Neural cell (in vitro differentiated cells): Measurements from ENCODE around the gene GIMD1. TPM values are rescaled to one million over a fixed set of nuclear protein-coding genes. Genes with fewer than 3 reads are reported as not detected.

Experiments used
- H2AFZ ChIP-seq: fragments of 200-600, 300-800 bp; sonication (generic), shearing (Covaris generic); 2 replicates; pipeline ENCODE4 v1.6.0; 2014; ENCODE audit warnings: low read depth, mild to moderate bottlenecking, antibody characterized with exemption, low read length, moderate library complexity
- H3F3A ChIP-seq: fragments of 200-600 bp; shearing (Covaris generic); 2 replicates; pipeline ENCODE4 v1.6.1; 2016; ENCODE audit warnings: mild to moderate bottlenecking, moderate library complexity, mixed read lengths, antibody characterized with exemption, low read length; ENCODE audit not compliant: insufficient read depth, poor library complexity, severe bottlenecking
- H3K27ac ChIP-seq: fragments of 200-600, 300-800 bp; sonication (generic), shearing (Covaris generic); 2 replicates; pipeline ENCODE4 v1.5.1; 2014; ENCODE audit warnings: mild to moderate bottlenecking, low read length, moderate library complexity
- H3K27me3 ChIP-seq: fragments of 300-800, 200-600 bp; sonication (generic), shearing (Covaris generic); 2 replicates; pipeline ENCODE4 v1.6.0; 2014; ENCODE audit warnings: mild to moderate bottlenecking, low read depth, low read length, moderate library complexity; ENCODE audit not compliant: insufficient read depth
- H3K36me3 ChIP-seq: fragments of 300-800, 200-600 bp; sonication (generic), shearing (Covaris generic); 2 replicates; pipeline ENCODE4 v1.5.1; 2014; ENCODE audit warnings: mild to moderate bottlenecking, antibody characterized with exemption, low read length, moderate library complexity; ENCODE audit not compliant: insufficient read depth
- H3K4me2 ChIP-seq: fragments of 300-800, 200-600 bp; sonication (generic), shearing (Covaris generic); 2 replicates; pipeline ENCODE4 v1.6.0; 2014; ENCODE audit warnings: mild to moderate bottlenecking, low read length
- H3K4me3 ChIP-seq: fragments of 300-800, 200-600 bp; sonication (generic), shearing (Covaris generic); 2 replicates; pipeline ENCODE4 v1.5.1; 2014; ENCODE audit warnings: mild to moderate bottlenecking, low read length, moderate library complexity
- H3K79me2 ChIP-seq: fragments of 200-600 bp; shearing (Covaris generic); replicated peaks from 2 replicates; pipeline ENCODE4 v1.6.0; 2014; ENCODE audit warnings: mild to moderate bottlenecking, low read length, moderate library complexity; ENCODE audit not compliant: insufficient read depth
- H3K9ac ChIP-seq: fragments of 300-800, 200-600 bp; sonication (generic), shearing (Covaris generic); 2 replicates; pipeline ENCODE4 v1.6.1; 2016; ENCODE audit warnings: mild to moderate bottlenecking, low read length, mixed read lengths
- H3K9me2 ChIP-seq: fragments of 200-600 bp; shearing (Covaris generic); 2 replicates; pipeline ENCODE4 v1.6.1; 2016; ENCODE audit warnings: mild to moderate bottlenecking, low read length, mixed read lengths; ENCODE audit not compliant: insufficient read depth
- H3K9me3 ChIP-seq: fragments of 200-600, 300-800 bp; sonication (generic), shearing (Covaris generic); 2 replicates; pipeline ENCODE4 v1.6.1; 2016; ENCODE audit warnings: mild to moderate bottlenecking, mixed run types, low read length, moderate library complexity, mixed read lengths
- H4K20me1 ChIP-seq: fragments of 200-600 bp; shearing (Covaris generic); 2 replicates; pipeline ENCODE4 v1.6.1; 2016; ENCODE audit warnings: mild to moderate bottlenecking, mixed run types; ENCODE audit not compliant: insufficient read depth
- CTCF ChIP-seq: fragments of 450-650 bp; IDR thresholded peaks from 2 replicates; pipeline ENCODE4 v1.5.1; 2014; ENCODE audit warnings: antibody characterized with exemption, mild to moderate bottlenecking, moderate library complexity; ENCODE audit not compliant: poor library complexity, severe bottlenecking
- EP300 ChIP-seq: fragments of 450-650 bp; conservative IDR thresholded peaks from 2 replicates; pipeline ENCODE4 v1.6.1; 2014; ENCODE audit warnings: antibody characterized with exemption, mild to moderate bottlenecking, moderate library complexity; ENCODE audit not compliant: poor library complexity, severe bottlenecking
- EZH2 ChIP-seq: fragments of 200-600, 300-800 bp; shearing (Covaris generic), sonication (generic); IDR thresholded peaks from 2 replicates; pipeline ENCODE4 v1.6.1; 2014; ENCODE audit warnings: antibody characterized with exemption, low read length, borderline replicate concordance, mild to moderate bottlenecking; ENCODE audit not compliant: insufficient read depth, poor library complexity, severe bottlenecking
- MXI1 ChIP-seq: fragments of 450-650 bp; conservative IDR thresholded peaks from 2 replicates; pipeline ENCODE4 v1.6.1; 2014; ENCODE audit warnings: antibody characterized with exemption, mild to moderate bottlenecking; ENCODE audit not compliant: poor library complexity, severe bottlenecking
- POLR2AphosphoS5 ChIP-seq: IDR thresholded peaks from 2 replicates; pipeline ENCODE4 v1.6.1; 2012
- RAD21 ChIP-seq: fragments of 450-650 bp; conservative IDR thresholded peaks from 2 replicates; pipeline ENCODE4 v1.6.1; 2014; ENCODE audit warnings: antibody characterized with exemption, mild to moderate bottlenecking, moderate library complexity
- SMC3 ChIP-seq: fragments of 450-650 bp; conservative IDR thresholded peaks from 2 replicates; pipeline ENCODE4 v1.6.1; 2014; ENCODE audit warnings: antibody characterized with exemption, mild to moderate bottlenecking, moderate library complexity; ENCODE audit not compliant: poor library complexity
- TAF1 ChIP-seq: IDR thresholded peaks from 2 replicates; pipeline ENCODE4 v1.6.1; 2012; ENCODE audit warnings: low read depth
- polyA plus RNA-seq: library from polyadenylated mRNA; depleted of rRNA; stranded (reverse); fragments of >200 nt; gene quantifications from 2 replicates; pipeline ENCODE4 v1.2.3, GENCODE V29; 2014
- TF ChIP-seq, protein P1 (sequence below): IDR thresholded peaks from 2 replicates; pipeline ENCODE4 v1.6.1; 2012; ENCODE audit warnings: borderline replicate concordance

GIMD1 gene
- polyA plus RNA-seq, 1 donor from 2014 or later, result not detected

DNA sequence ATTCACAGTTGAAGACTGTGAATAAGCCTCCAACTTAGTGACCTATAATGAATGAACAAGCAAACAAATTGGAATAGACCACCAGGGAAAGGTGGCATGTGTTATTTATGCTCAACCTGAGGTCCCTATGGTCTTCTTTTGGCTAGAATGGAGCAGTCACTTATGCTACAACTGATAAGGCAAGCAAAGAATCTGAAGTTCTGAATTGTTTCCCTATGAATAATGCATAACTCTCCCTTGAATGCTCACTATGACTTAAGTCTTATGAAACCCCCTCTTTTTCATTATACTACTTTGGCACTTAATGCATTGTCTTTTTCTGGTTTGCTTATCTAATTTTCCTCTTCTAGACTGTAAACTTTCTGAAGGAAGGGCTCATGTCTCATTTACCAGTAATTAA is 2.6 kb downstream of the GIMD1 start:
- Histone ChIP-seq H2AFZ (no peak overlapping the region), H3K9me3 (no peaks in the 10 kb centered on the region), H3K27ac (no peak overlapping the region), H3K4me2 (no peak overlapping the region), H3K4me3 (no peak overlapping the region), H3F3A (no peaks in the 10 kb centered on the region), H3K9me2 (no peaks in the 10 kb centered on the region), H4K20me1 (no peaks in the 10 kb centered on the region), H3K27me3 (no peaks in the 10 kb centered on the region), H3K79me2 (no peaks in the 10 kb centered on the region), H3K9ac (no peak overlapping the region), H3K36me3 (no peaks in the 10 kb centered on the region)
- no peak for TF ChIP-seq TAF1
- TF ChIP-seq MXI1, result no peak

GRCh38 chr4:106365613-106366012 is 3.0 kb downstream of the GIMD1 start:
- no peak overlapping the region for H3K9ac ChIP-seq
- H3K4me3 ChIP-seq, result no peak overlapping the region
- no peak overlapping the region for H3K27ac ChIP-seq
- no peak overlapping the region for H3K4me2 ChIP-seq
- H4K20me1 ChIP-seq, result no peaks in the 10 kb centered on the region
- H2AFZ ChIP-seq, result no peak overlapping the region
- no peaks in the 10 kb centered on the region for H3K36me3 ChIP-seq
- H3K79me2 ChIP-seq, result no peaks in the 10 kb centered on the region
- H3K9me2 ChIP-seq, result no peaks in the 10 kb centered on the region
- H3K27me3 ChIP-seq, result no peaks in the 10 kb centered on the region
- TF ChIP-seq SMC3 (no peak), TAF1 (no peak), POLR2AphosphoS5 (no peak), RAD21 (no peak), CTCF (no peak), EZH2 (no peak), MXI1 (no peak), EP300 (no peak)
- TF ChIP-seq, protein P1, sequence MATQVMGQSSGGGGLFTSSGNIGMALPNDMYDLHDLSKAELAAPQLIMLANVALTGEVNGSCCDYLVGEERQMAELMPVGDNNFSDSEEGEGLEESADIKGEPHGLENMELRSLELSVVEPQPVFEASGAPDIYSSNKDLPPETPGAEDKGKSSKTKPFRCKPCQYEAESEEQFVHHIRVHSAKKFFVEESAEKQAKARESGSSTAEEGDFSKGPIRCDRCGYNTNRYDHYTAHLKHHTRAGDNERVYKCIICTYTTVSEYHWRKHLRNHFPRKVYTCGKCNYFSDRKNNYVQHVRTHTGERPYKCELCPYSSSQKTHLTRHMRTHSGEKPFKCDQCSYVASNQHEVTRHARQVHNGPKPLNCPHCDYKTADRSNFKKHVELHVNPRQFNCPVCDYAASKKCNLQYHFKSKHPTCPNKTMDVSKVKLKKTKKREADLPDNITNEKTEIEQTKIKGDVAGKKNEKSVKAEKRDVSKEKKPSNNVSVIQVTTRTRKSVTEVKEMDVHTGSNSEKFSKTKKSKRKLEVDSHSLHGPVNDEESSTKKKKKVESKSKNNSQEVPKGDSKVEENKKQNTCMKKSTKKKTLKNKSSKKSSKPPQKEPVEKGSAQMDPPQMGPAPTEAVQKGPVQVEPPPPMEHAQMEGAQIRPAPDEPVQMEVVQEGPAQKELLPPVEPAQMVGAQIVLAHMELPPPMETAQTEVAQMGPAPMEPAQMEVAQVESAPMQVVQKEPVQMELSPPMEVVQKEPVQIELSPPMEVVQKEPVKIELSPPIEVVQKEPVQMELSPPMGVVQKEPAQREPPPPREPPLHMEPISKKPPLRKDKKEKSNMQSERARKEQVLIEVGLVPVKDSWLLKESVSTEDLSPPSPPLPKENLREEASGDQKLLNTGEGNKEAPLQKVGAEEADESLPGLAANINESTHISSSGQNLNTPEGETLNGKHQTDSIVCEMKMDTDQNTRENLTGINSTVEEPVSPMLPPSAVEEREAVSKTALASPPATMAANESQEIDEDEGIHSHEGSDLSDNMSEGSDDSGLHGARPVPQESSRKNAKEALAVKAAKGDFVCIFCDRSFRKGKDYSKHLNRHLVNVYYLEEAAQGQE, result no peak
- no peaks in the 10 kb centered on the region for H3K9me3 ChIP-seq
- no peaks in the 10 kb centered on the region for H3F3A ChIP-seq

- H3K27ac ChIP-seq, result no peak overlapping the region
- no peaks in the 10 kb centered on the region for H3K9me3 ChIP-seq
- no peaks in the 10 kb centered on the region for H3K36me3 ChIP-seq
- H3K9me2 ChIP-seq, result no peaks in the 10 kb centered on the region
- no peaks in the 10 kb centered on the region for H3F3A ChIP-seq
- H2AFZ ChIP-seq, result peak overlapping the region; percentile 3
- H3K9ac ChIP-seq, result no peak overlapping the region
- H3K79me2 ChIP-seq, result no peaks in the 10 kb centered on the region
- no peaks in the 10 kb centered on the region for H4K20me1 ChIP-seq
- TF ChIP-seq EP300, result no peak
- H3K27me3 ChIP-seq, result no peaks in the 10 kb centered on the region
- H3K4me2 ChIP-seq, result no peak overlapping the region
- no peak overlapping the region for H3K4me3 ChIP-seq
These were observed 4.3 kb downstream of the GIMD1 start for GRCh38 chr4:106364282-106364681.
